T-helper 17 cell (primary cell): ENCODE data around the gene PLEKHA7. TPM values are rescaled to one million over a fixed set of nuclear protein-coding genes. Genes with fewer than 3 reads are reported as not detected.
"Not testable (repeated sequence)": the region's sequence is repeated elsewhere in the genome, so short reads cannot be mapped to it uniquely, and the experiment has no call there.

Experiments
- ATAC-seq: fragments of 150-1000 bp; cut with Tn5 transposase; 2 replicates; pipeline ENCODE4 v1.10.0; 2021; ENCODE audit warnings: mild to moderate bottlenecking, moderate library complexity
- DNase-seq, 3 donors: peaks; one replicate each; pipeline versions ENCODE4 v3.0.0 to v3.0.0-alpha.2; 2020 to 2021
- H3K9me3 ChIP-seq: one replicate; pipeline ENCODE4 v1.7.0; 2013; ENCODE audit warnings: low read length, mild to moderate bottlenecking; ENCODE audit not compliant: control insufficient read depth, poor library complexity, severe bottlenecking
- H3K27ac Mint-ChIP-seq: one replicate; pipeline ENCODE4 v1.8.0; 2022; ENCODE audit warnings: mild to moderate bottlenecking, moderate library complexity, mixed read lengths
- H3K27me3 Mint-ChIP-seq: one replicate; pipeline ENCODE4 v1.8.0; 2022; ENCODE audit warnings: mixed read lengths
- H3K36me3 Mint-ChIP-seq: one replicate; pipeline ENCODE4 v1.8.0; 2022; ENCODE audit warnings: low read depth, mixed read lengths
- H3K4me1 Mint-ChIP-seq: one replicate; pipeline ENCODE4 v1.8.0; 2022; ENCODE audit warnings: mild to moderate bottlenecking, mixed read lengths
- H3K4me3 Mint-ChIP-seq: one replicate; pipeline ENCODE4 v1.8.0; 2022; ENCODE audit warnings: mild to moderate bottlenecking, moderate library complexity, mixed read lengths
- total RNA-seq, 4 donors: library from RNA in 2 of 4; stranded (reverse) in 2 of 4; gene quantifications; one replicate each; pipeline ENCODE4 v1.2.3 and lab custom pipeline; 2022 to 2026

Gene PLEKHA7
- total RNA-seq, 2 donors from 2014 or later = 5.3 to 10.9 TPM

- Mint-ChIP-seq H3K4me1 (peaks cover 6% of the 10 kb centered on the region), H3K36me3 (peaks cover 2% of the 10 kb centered on the region), H3K27ac (no peak overlapping the region), H3K27me3 (no peaks in the 10 kb centered on the region), H3K4me3 (no peak overlapping the region)
- no peak for ATAC-seq
- no peaks in the 10 kb centered on the region for H3K9me3 ChIP-seq
- DNase-seq = no peak
Measured at GRCh38 chr11:17001806-17002205, 12.4 kb downstream of the PLEKHA7 start.

GRCh38 chr11:17000987-17001386, 13.2 kb downstream of the PLEKHA7 start:
- no peak for ATAC-seq
- no peaks in the 10 kb centered on the region for H3K27me3 Mint-ChIP-seq

GRCh38 chr11:17000253-17000652, 14.0 kb downstream of the PLEKHA7 start:
- H3K27me3 Mint-ChIP-seq, H3K9me3 ChIP-seq, ATAC-seq, DNase-seq, H3K4me3 Mint-ChIP-seq, H3K36me3 Mint-ChIP-seq, H3K27ac Mint-ChIP-seq: not testable (repeated sequence)
- H3K4me1 Mint-ChIP-seq = peaks cover 12% of the 10 kb centered on the region

More at GRCh38 chr11:17000987-17001386, 13.2 kb downstream of the PLEKHA7 start:
- Mint-ChIP-seq H3K4me1 (peaks cover 9% of the 10 kb centered on the region), H3K36me3 (peaks cover 2% of the 10 kb centered on the region), H3K27ac (no peak overlapping the region), H3K4me3 (no peak overlapping the region)
- DNase-seq = no peak
- H3K9me3 ChIP-seq = no peaks in the 10 kb centered on the region

- no peak overlapping the region for H3K4me3 Mint-ChIP-seq
- ATAC-seq (no peak), DNase-seq (no peak)
- H3K27me3 Mint-ChIP-seq = no peaks in the 10 kb centered on the region
- no peak overlapping the region for H3K27ac Mint-ChIP-seq
- peaks cover 18% of the 10 kb centered on the region for H3K4me1 Mint-ChIP-seq
- no peaks in the 10 kb centered on the region for H3K9me3 ChIP-seq
- H3K36me3 Mint-ChIP-seq = peaks cover 4% of the 10 kb centered on the region
Measured at GRCh38 chr11:16999116-16999515, 15.1 kb downstream of the PLEKHA7 start.

- Mint-ChIP-seq H3K27ac (no peak overlapping the region), H3K4me1 (peaks cover 18% of the 10 kb centered on the region), H3K36me3 (peaks cover 4% of the 10 kb centered on the region), H3K27me3 (no peaks in the 10 kb centered on the region), H3K4me3 (no peak overlapping the region)
- DNase-seq = no peak
- ATAC-seq = no peak
- H3K9me3 ChIP-seq = no peaks in the 10 kb centered on the region
Measured at GRCh38 chr11:16997624-16998023, 16.6 kb downstream of the PLEKHA7 start.

- peaks cover 7% of the 10 kb centered on the region for H3K36me3 Mint-ChIP-seq
- no peaks in the 10 kb centered on the region for H3K27me3 Mint-ChIP-seq
- no peak overlapping the region for H3K27ac Mint-ChIP-seq
- ATAC-seq (no peak), DNase-seq (no peak)
- no peaks in the 10 kb centered on the region for H3K9me3 ChIP-seq
- H3K4me1 Mint-ChIP-seq = peaks cover 22% of the 10 kb centered on the region
- peak overlapping the region; percentile 33 for H3K4me3 Mint-ChIP-seq
Measured at GRCh38 chr11:16993495-16993894, 20.7 kb downstream of the PLEKHA7 start.

DNA sequence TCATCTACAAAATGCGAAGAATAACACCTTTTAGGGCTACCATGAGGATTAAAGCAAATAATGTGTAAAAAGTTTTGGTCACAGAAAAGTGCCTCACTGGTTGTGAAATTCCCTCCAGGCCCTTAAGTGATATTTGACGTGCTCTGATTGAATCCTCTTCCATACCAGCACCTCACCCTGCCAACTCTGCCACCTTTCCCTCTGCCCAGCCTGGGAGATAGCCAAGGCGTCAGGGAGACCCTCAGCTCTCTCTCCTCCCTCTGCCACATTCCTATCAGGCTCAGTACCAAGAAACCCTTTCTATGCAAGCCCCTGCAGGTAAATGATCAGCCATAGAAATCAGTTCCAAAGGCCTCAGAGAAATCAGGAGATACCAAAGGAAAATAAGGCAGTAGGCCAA, 21.4 kb downstream of the PLEKHA7 start:
- no peaks in the 10 kb centered on the region for H3K27me3 Mint-ChIP-seq
- H3K4me1 Mint-ChIP-seq = peaks cover 21% of the 10 kb centered on the region
- H3K27ac Mint-ChIP-seq = peak overlapping the region; percentile 9
- H3K9me3 ChIP-seq = no peaks in the 10 kb centered on the region
- no peak for ATAC-seq
- DNase-seq = no peak
- no peak overlapping the region for H3K4me3 Mint-ChIP-seq
- peaks cover 7% of the 10 kb centered on the region for H3K36me3 Mint-ChIP-seq

DNA sequence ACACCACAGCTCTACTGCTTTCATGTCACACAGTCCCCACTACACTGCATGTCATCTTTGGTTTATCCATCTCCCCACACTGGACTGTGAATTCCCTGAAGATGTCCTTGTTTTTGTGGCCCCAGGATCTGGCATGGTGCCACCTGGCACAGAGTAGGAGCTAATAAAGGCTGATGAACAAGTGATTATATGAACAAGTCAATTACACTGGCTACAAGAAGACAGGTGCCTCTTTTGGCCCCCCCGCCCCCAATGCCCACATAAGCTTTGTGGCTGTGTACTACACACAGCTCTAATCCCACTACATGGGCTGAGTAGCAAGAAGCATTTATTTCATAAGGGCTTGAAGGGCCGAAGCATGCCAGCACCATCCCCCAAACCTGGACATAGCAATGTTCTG, 24.7 kb downstream of the PLEKHA7 start:
- Mint-ChIP-seq H3K36me3 (peaks cover 5% of the 10 kb centered on the region), H3K4me3 (no peak overlapping the region), H3K4me1 (peaks cover 21% of the 10 kb centered on the region), H3K27ac (no peak overlapping the region), H3K27me3 (no peaks in the 10 kb centered on the region)
- no peak for ATAC-seq
- DNase-seq = no peak
- no peaks in the 10 kb centered on the region for H3K9me3 ChIP-seq

GRCh38 chr11:16987205-16987568, 27.0 kb downstream of the PLEKHA7 start:
- DNase-seq (no peak), ATAC-seq (no peak)
- H3K27me3 Mint-ChIP-seq = no peaks in the 10 kb centered on the region
- H3K27ac Mint-ChIP-seq = peak overlapping the region; percentile 80
- H3K4me3 Mint-ChIP-seq = no peak overlapping the region
- H3K36me3 Mint-ChIP-seq = peaks cover 7% of the 10 kb centered on the region
- H3K9me3 ChIP-seq = no peaks in the 10 kb centered on the region
- peaks cover 23% of the 10 kb centered on the region for H3K4me1 Mint-ChIP-seq

DNA sequence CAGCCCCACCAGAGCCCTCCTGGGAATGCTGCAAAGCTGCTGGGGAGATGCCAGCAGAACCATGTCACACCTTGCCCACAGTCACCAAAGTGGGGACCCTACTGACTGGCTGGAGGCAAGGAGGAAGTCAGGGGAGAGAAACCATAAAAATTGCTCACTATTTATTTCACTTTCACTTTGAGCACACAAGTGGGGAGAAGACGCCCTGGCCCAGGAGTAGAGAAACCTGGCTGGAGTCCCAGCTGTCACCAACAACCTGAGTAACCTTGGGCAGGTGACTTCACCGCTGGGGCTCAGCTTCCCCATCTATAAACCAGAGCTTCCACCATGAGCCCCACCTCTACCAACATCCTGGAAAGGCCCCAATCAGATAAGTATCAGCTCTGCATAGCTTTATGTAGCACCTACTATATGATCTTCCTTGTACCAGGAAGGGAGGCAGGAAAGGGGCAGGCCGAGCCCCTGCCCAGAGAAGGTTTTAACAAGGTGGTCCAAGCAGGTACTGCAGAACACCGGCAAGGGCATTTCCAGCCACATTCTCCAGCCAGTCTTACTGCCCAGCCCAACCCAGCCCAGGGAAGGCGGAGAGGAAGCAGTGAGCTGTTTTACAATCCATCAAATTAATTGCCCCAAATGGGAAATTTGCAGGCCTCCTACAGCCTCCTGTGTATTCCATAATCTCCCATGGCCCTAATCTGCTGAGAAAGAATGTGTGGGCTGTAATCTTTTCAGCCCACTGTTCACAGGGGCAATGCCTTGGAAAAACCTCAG, 27.6 kb downstream of the PLEKHA7 start:
- no peaks in the 10 kb centered on the region for H3K9me3 ChIP-seq
- peaks cover 7% of the 10 kb centered on the region for H3K36me3 Mint-ChIP-seq
- no peak for DNase-seq
- peak overlapping the region; percentile 66 for H3K4me3 Mint-ChIP-seq
- peak overlapping the region; percentile 80 for H3K27ac Mint-ChIP-seq
- peak; percentile 89 for ATAC-seq
- no peaks in the 10 kb centered on the region for H3K27me3 Mint-ChIP-seq
- peaks cover 23% of the 10 kb centered on the region for H3K4me1 Mint-ChIP-seq

GRCh38 chr11:16985297-16985696, 28.9 kb downstream of the PLEKHA7 start:
- H3K36me3 Mint-ChIP-seq = peaks cover 2% of the 10 kb centered on the region
- H3K4me3 Mint-ChIP-seq = no peak overlapping the region
- no peaks in the 10 kb centered on the region for H3K9me3 ChIP-seq
- peak overlapping the region; percentile 80 for H3K27ac Mint-ChIP-seq
- DNase-seq (no peak), ATAC-seq (no peak)
- H3K4me1 Mint-ChIP-seq = peaks cover 19% of the 10 kb centered on the region
- no peaks in the 10 kb centered on the region for H3K27me3 Mint-ChIP-seq

DNA sequence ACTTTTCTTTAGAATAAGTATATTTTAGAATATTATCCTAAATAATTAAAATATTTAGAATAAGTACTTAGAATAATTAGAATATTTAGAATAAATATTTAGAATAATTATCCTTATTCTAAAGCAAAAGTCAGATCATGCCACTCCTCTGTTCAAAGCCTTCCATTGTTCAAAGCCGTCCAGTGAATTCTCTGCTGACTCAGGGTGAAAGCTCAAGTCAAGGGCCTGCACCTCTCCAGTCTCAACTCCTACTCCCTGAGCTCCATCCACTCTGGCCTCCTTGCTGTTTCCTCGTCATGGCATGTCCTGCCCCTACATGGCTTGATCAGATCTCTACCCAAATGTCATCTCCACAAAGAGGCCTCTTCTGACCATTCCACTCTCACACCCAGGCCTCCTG, 30.0 kb downstream of the PLEKHA7 start:
- H3K9me3 ChIP-seq = no peaks in the 10 kb centered on the region
- ATAC-seq (no peak), DNase-seq (no peak)
- H3K36me3 Mint-ChIP-seq = peaks cover 2% of the 10 kb centered on the region
- H3K4me1 Mint-ChIP-seq = peaks cover 19% of the 10 kb centered on the region
- no peak overlapping the region for H3K27ac Mint-ChIP-seq
- no peak overlapping the region for H3K4me3 Mint-ChIP-seq
- no peaks in the 10 kb centered on the region for H3K27me3 Mint-ChIP-seq

- H3K27ac Mint-ChIP-seq = no peak overlapping the region
- no peaks in the 10 kb centered on the region for H3K9me3 ChIP-seq
- H3K4me3 Mint-ChIP-seq = no peak overlapping the region
- H3K36me3 Mint-ChIP-seq = peaks cover 2% of the 10 kb centered on the region
- H3K4me1 Mint-ChIP-seq = peaks cover 19% of the 10 kb centered on the region
- no peaks in the 10 kb centered on the region for H3K27me3 Mint-ChIP-seq
- ATAC-seq (no peak), DNase-seq (no peak)
Measured at GRCh38 chr11:16982809-16983208, 31.4 kb downstream of the PLEKHA7 start.

- no peak overlapping the region for H3K27ac Mint-ChIP-seq
- no peaks in the 10 kb centered on the region for H3K27me3 Mint-ChIP-seq
- H3K36me3 Mint-ChIP-seq = peaks cover 4% of the 10 kb centered on the region
- peaks cover 18% of the 10 kb centered on the region for H3K4me1 Mint-ChIP-seq
- ATAC-seq (no peak), DNase-seq (no peak)
- no peak overlapping the region for H3K4me3 Mint-ChIP-seq
- no peaks in the 10 kb centered on the region for H3K9me3 ChIP-seq
Measured at GRCh38 chr11:16982256-16982671, 31.9 kb downstream of the PLEKHA7 start.
